Ishikawa (cell line): ENCODE data around the gene GTSE1.
A peak's percentile ranks its signal among the peaks of the same experiment; 100 is the strongest.

Experiments used
- CEBPB ChIP-seq: IDR thresholded peaks from 2 replicates; pipeline ENCODE4 v1.6.1; 2012
- CREB1 ChIP-seq: IDR thresholded peaks from 2 replicates; pipeline ENCODE4 v1.6.1; 2012; ENCODE audit warnings: low read depth
- EGR1 ChIP-seq: IDR thresholded peaks from 2 replicates; pipeline ENCODE4 v1.6.1; 2012
- EP300 ChIP-seq: IDR thresholded peaks from 2 replicates; pipeline ENCODE4 v1.6.1; 2012; ENCODE audit warnings: borderline replicate concordance
- FOXM1 ChIP-seq: IDR thresholded peaks from 2 replicates; pipeline ENCODE4 v1.6.1; 2012; ENCODE audit warnings: low read depth, borderline replicate concordance
- NFIC ChIP-seq: IDR thresholded peaks from 2 replicates; pipeline ENCODE4 v1.6.1; 2012
- RAD21 ChIP-seq: IDR thresholded peaks from 2 replicates; pipeline ENCODE4 v1.6.1; 2012; ENCODE audit warnings: low read depth
- TAF1 ChIP-seq: IDR thresholded peaks from 2 replicates; pipeline ENCODE4 v1.6.1; 2012; ENCODE audit warnings: low read depth, mild to moderate bottlenecking
- TCF12 ChIP-seq: IDR thresholded peaks from 2 replicates; pipeline ENCODE4 v1.6.1; 2012; ENCODE audit warnings: low read depth
- TEAD4 ChIP-seq: IDR thresholded peaks from 2 replicates; pipeline ENCODE4 v1.6.1; 2012
- USF1 ChIP-seq: IDR thresholded peaks from 2 replicates; pipeline ENCODE4 v1.6.1; 2012
- YY1 ChIP-seq: IDR thresholded peaks from 2 replicates; pipeline ENCODE4 v1.6.1; 2012; ENCODE audit warnings: low read depth
- ZBTB7A ChIP-seq: IDR thresholded peaks from 2 replicates; pipeline ENCODE4 v1.6.1; 2012; ENCODE audit warnings: low read depth
- TF ChIP-seq, protein P1 (sequence below): IDR thresholded peaks from 2 replicates; pipeline ENCODE4 v1.6.1; 2012
- TF ChIP-seq, protein P2 (sequence below): IDR thresholded peaks from 2 replicates; pipeline ENCODE4 v1.6.1; 2012; ENCODE audit warnings: low read depth, mild to moderate bottlenecking

The GTSE1 gene

DNA sequence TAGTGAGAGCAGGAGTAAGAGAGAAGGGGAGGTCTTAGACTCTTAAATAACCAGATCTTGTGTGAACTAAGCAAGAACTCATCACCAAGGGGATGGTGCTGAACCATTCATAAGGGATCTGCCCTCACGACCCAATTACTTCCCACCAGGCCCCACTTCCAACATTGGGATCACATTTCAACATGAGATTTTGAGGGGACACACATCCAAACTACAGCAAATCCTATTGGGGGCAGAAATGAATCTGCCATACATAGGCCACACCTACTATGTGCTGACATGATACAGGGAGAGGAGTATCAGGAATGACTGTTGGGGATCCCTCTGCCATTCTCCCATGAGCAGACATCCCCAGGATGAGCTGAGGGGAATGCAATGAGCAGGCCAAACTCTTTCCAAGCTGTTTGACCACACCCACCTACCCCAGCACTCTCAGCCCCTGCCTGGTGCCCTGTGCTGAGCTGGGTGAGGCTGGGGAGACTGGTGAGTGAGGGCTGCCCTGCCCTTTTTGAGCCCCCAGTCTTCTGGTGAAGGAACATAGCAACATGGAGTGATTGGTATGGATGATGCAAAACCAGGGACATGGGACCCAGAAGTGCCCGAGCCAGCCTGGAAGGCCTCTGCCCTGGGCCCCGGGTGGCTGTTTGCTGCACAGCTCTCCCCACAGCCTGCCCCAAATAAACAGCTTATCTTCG is 1.2 kb upstream of the GTSE1 start:
- TF ChIP-seq EP300 (no peak), ZBTB7A (no peak), TEAD4 (no peak), NFIC (no peak)
- TF ChIP-seq, protein P1, sequence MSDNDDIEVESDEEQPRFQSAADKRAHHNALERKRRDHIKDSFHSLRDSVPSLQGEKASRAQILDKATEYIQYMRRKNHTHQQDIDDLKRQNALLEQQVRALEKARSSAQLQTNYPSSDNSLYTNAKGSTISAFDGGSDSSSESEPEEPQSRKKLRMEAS: no peak

DNA sequence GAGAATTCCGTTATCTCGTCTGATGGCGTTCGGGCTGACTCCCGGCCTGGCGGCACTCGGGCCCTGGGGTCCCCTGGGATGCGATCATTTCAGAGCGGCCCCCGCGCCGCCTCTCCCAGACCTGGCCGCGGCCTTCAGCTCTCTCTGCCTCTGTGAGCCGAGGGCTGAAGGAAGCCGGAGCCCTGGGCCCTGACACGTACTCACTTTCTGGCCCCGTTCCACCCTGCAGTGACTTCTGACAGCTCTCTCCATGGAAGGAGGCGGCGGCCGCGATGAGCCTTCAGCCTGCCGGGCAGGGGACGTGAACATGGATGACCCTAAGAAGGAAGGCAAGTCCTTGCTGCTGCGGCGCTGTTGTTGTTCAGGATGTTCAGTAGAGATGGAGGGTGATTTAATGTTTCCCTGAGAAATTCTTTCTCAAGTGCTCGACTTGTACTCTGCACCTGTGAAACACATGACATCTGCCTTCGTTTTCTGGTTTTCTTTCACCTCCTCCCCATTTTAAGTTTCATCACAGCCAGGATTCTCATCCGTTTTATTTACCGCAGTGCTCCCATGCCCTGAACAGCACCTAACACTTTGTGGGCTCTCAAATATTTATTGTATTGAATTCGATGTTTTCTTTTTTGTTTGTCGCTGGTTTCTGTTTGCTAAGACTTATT is 612 bp downstream of the GTSE1 start:
- TF ChIP-seq CREB1 (no peak), NFIC (peak; percentile 46; the same call in 1 of the 2 replicates), EP300 (no peak)

DNA sequence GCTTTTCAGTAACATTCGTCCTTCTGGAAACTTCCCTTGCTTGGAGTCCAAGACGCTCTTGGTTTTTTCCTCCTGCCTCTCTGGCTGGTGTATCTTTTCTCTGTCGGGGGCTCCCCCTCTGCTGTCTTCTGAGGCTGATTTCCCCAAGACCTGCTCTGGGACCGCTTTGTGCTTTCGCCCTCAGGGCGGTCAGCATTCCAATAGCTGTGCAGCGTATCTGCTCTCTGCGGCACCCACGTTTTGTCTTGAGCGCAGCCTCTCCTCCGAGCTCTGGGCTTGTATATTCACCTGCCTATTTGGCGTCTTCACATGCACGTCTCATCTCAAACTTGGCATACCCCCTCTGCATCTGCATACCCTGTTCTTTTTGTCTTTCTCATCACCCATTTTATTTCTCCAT is 2.4 kb downstream of the GTSE1 start:
- TF ChIP-seq TEAD4 (no peak), TCF12 (no peak), ZBTB7A (no peak), NFIC (no peak), CREB1 (no peak), FOXM1 (no peak), EP300 (no peak), EGR1 (no peak), RAD21 (no peak), YY1 (no peak), USF1 (no peak), TAF1 (no peak), CEBPB (no peak)
- TF ChIP-seq, protein P1: no peak
- TF ChIP-seq, protein P2, sequence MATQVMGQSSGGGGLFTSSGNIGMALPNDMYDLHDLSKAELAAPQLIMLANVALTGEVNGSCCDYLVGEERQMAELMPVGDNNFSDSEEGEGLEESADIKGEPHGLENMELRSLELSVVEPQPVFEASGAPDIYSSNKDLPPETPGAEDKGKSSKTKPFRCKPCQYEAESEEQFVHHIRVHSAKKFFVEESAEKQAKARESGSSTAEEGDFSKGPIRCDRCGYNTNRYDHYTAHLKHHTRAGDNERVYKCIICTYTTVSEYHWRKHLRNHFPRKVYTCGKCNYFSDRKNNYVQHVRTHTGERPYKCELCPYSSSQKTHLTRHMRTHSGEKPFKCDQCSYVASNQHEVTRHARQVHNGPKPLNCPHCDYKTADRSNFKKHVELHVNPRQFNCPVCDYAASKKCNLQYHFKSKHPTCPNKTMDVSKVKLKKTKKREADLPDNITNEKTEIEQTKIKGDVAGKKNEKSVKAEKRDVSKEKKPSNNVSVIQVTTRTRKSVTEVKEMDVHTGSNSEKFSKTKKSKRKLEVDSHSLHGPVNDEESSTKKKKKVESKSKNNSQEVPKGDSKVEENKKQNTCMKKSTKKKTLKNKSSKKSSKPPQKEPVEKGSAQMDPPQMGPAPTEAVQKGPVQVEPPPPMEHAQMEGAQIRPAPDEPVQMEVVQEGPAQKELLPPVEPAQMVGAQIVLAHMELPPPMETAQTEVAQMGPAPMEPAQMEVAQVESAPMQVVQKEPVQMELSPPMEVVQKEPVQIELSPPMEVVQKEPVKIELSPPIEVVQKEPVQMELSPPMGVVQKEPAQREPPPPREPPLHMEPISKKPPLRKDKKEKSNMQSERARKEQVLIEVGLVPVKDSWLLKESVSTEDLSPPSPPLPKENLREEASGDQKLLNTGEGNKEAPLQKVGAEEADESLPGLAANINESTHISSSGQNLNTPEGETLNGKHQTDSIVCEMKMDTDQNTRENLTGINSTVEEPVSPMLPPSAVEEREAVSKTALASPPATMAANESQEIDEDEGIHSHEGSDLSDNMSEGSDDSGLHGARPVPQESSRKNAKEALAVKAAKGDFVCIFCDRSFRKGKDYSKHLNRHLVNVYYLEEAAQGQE: no peak

- TF ChIP-seq, protein P2: no peak
- TF ChIP-seq CREB1: no peak
- TF ChIP-seq, protein P1: no peak
- TF ChIP-seq CEBPB: no peak
- TF ChIP-seq TCF12: no peak
- no peak for TF ChIP-seq ZBTB7A
- TF ChIP-seq TAF1: no peak
- TF ChIP-seq USF1: no peak
- no peak for TF ChIP-seq YY1
- no peak for TF ChIP-seq FOXM1
- TF ChIP-seq EP300: no peak
- no peak for TF ChIP-seq NFIC
Measured at GRCh38 chr22:46300491-46300890, 3.8 kb downstream of the GTSE1 start.

DNA sequence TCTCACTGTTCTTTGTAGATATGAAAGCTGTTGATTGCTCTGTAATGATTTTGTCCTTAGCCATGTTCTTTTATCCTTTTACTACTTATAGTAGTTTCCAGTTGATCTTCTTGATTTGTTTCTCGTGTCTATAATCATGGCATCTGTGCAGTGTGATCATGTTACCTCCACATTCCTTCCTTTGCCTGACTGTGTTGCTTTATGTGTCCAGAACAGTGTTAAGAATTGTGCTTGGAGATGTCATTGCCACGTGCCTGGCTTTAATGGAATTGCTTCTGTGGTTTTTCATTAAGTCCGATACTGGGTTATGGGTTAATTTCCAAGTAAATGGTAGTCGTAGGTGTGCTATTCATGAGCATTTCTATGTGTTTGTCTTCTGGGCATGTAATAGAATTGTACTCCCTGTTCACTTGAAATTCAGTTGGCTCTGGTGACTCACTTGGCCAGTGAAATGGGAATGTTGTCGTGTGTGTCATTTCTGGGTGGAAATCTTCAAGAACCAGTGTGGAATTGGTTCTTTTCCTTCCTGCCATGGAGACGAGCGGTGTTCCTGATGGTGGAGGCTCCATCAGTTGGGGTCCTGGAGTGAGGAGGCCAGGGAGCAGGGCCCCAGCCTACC is 6.8 kb downstream of the GTSE1 start:
- TF ChIP-seq YY1: no peak
- no peak for TF ChIP-seq ZBTB7A
- TF ChIP-seq FOXM1: no peak
- TF ChIP-seq CREB1: no peak
- no peak for TF ChIP-seq NFIC
- TF ChIP-seq, protein P2: no peak
- no peak for TF ChIP-seq USF1
- TF ChIP-seq TAF1: no peak
- no peak for TF ChIP-seq CEBPB
- TF ChIP-seq EGR1: no peak
- TF ChIP-seq RAD21: no peak
- TF ChIP-seq EP300: no peak
- TF ChIP-seq TEAD4: no peak
- TF ChIP-seq, protein P1: no peak
- TF ChIP-seq TCF12: no peak
